ENCODE data around the gene TICRR.
"Not testable (repeated sequence)": the region's sequence is repeated elsewhere in the genome, so short reads cannot be mapped to it uniquely, and the experiment has no call there.

Gene TICRR

GRCh38 chr15:89569090-89569745, 6.1 kb upstream of the TICRR start:
- no peak for DNase-seq

GRCh38 chr15:89575656-89576416, 567 bp downstream of the TICRR start:
- DNase-seq: peak; percentile 3

- no peak for DNase-seq
Observed at GRCh38 chr15:89576417-89576773, 1.1 kb downstream of the TICRR start.

GRCh38 chr15:89577776-89578115, 2.5 kb downstream of the TICRR start:
- DNase-seq: no peak

- DNase-seq: no peak
Observed at GRCh38 chr15:89578146-89578545, 2.9 kb downstream of the TICRR start.

GRCh38 chr15:89580747-89581146, 5.5 kb downstream of the TICRR start:
- not testable (repeated sequence) for DNase-seq

GRCh38 chr15:89586651-89587050, 11.4 kb downstream of the TICRR start:
- no peak for DNase-seq

- DNase-seq: no peak
Observed at GRCh38 chr15:89587955-89588354, 12.7 kb downstream of the TICRR start.

- DNase-seq: no peak
Observed at GRCh38 chr15:89591834-89592233, 16.6 kb downstream of the TICRR start.

- DNase-seq: no peak
Observed at GRCh38 chr15:89593018-89593417, 17.7 kb downstream of the TICRR start.

GRCh38 chr15:89599021-89599420, 23.8 kb downstream of the TICRR start:
- no peak for DNase-seq

GRCh38 chr15:89611317-89611716, 36.0 kb downstream of the TICRR start:
- no peak for DNase-seq

- no peak for DNase-seq
Observed at GRCh38 chr15:89613031-89613430, 37.8 kb downstream of the TICRR start.

GRCh38 chr15:89614164-89614563, 38.9 kb downstream of the TICRR start:
- no peak for DNase-seq

GRCh38 chr15:89615135-89615534, 39.9 kb downstream of the TICRR start:
- DNase-seq: no peak

GRCh38 chr15:89616228-89616627, 41.0 kb downstream of the TICRR start:
- no peak for DNase-seq

GRCh38 chr15:89621547-89621946, 46.3 kb downstream of the TICRR start:
- no peak for DNase-seq

GRCh38 chr15:89623165-89623564, 47.9 kb downstream of the TICRR start:
- DNase-seq: no peak

- no peak for DNase-seq
Observed at GRCh38 chr15:89625716-89626115, 50.4 kb downstream of the TICRR start.

- DNase-seq: no peak
Observed at GRCh38 chr15:89627256-89627970, 52.1 kb downstream of the TICRR start.

- no peak for DNase-seq
Observed at GRCh38 chr15:89628301-89628700, 53.0 kb downstream of the TICRR start.

GRCh38 chr15:89628806-89629715, 53.8 kb downstream of the TICRR start:
- no peak for DNase-seq

GRCh38 chr15:89629829-89630228, 54.6 kb downstream of the TICRR start:
- DNase-seq: no peak

Data from CD4-positive, alpha-beta T cell treated with Interleukin-17A for 4 hours (primary cell).